ENCODE results near the gene PRMT5.

DNA sequence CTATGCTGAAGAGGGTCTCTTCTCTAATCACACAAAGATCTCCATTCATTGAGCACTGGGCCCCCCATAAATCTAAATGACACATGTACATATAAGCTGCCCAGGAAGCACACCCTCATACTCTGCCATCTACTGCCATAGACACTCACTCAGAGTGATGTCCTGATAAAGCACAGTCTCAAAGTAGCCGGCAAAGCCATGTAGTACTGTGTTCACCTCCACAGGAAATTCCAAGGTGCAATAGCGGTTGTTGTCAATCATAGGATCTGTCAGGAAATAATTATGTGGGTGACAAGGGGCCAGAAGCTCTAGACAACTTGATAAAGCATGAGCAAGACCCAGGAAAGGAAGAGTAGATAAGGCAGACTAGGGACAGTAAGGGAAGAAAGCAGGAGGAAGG, 6.9 kb downstream of the PRMT5 start:
- TF ChIP-seq POLR2AphosphoS5 (IDR thresholded peaks at IDR 0.05) = no peak
- TF ChIP-seq, protein P1, sequence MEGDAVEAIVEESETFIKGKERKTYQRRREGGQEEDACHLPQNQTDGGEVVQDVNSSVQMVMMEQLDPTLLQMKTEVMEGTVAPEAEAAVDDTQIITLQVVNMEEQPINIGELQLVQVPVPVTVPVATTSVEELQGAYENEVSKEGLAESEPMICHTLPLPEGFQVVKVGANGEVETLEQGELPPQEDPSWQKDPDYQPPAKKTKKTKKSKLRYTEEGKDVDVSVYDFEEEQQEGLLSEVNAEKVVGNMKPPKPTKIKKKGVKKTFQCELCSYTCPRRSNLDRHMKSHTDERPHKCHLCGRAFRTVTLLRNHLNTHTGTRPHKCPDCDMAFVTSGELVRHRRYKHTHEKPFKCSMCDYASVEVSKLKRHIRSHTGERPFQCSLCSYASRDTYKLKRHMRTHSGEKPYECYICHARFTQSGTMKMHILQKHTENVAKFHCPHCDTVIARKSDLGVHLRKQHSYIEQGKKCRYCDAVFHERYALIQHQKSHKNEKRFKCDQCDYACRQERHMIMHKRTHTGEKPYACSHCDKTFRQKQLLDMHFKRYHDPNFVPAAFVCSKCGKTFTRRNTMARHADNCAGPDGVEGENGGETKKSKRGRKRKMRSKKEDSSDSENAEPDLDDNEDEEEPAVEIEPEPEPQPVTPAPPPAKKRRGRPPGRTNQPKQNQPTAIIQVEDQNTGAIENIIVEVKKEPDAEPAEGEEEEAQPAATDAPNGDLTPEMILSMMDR (IDR thresholded peaks at IDR 0.05) = no peak

Data from transverse colon (tissue), 4 donors.